ENCODE data around the gene IGFBP6.
A peak's percentile ranks its signal among the peaks of the same experiment; 100 is the strongest.

Gene IGFBP6

DNA sequence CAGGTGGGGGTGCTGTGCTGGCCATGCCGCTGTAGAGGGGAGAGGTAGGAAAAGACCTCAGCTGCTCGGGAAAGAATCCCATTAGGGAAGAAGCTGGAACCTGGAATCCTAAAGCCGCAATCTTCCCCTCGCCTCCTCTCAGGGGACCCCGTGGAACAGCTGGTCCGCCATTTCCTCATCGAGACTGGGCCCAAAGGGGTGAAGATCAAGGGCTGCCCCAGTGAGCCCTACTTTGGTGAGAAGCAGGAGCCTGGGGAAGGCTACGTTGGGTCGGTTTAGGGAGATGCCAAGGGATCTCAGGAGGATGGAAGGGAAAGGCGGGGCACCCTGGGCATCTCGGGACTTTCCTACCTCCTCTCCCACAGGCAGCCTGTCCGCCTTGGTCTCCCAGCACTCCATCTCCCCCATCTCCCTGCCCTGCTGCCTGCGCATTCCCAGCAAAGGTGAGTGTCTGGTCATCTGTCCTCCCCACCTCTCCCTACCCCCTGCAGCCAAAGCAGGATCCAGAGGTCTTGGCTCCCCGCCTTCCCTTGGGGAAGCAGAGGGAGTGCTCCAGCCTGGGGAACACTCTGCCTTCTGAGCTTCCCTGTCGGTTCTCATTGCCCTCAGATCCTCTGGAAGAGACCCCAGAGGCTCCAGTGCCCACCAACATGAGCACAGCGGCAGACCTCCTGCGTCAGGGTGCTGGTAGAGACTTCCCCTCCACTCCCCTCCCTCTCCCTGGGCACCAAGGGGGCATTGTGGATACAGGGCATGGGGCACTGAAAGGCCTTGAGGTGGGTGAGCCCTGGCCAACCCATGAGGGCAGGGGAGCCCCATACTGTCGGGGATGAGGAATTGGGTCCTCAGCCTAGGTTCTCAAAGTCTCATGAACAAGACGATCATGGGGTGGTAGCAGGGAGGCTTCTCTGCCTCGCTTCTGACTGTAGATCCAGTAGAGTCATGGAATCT, 35.2 kb upstream of the IGFBP6 start:
- H3K9me3 ChIP-seq (replicated peaks; ENCODE audit: low read length) = no peaks in the 10 kb centered on the region

DNA sequence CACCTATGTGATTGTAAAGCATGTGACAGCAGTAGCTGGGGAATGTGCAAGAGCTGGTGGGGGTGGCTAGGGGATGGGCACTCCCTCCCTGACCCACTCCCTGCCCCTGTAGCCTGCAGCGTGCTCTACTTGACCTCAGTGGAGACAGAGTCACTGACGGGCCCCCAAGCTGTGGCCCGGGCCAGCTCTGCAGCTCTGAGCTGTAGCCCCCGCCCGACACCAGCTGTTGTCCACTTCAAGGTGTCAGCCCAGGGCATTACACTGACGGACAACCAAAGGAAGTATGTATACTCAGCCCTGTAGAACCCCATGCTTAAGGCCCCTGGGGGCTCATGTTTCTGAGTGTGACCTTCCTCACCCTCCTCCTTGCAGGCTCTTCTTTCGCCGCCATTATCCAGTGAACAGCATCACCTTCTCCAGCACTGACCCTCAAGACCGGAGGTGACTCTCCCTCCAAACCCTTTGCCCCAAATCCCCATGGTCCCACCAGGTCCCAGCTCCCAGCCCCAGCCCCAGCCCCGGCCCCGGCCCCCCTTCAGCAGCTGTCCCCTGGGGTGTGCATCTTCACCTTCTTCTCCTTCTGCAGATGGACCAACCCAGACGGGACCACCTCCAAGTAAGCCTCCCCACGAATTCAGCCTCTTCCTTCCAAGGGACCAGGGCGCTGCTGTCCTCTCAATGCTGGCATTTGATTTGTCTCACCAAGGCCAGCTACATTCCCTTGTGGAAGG, 34.3 kb upstream of the IGFBP6 start:
- peaks cover 82% of the 10 kb centered on the region for H3K36me3 ChIP-seq (ENCODE audit: insufficient read depth, low read length)

More for the DNA sequence above, 35.2 kb upstream of the IGFBP6 start:
- Histone ChIP-seq H3K4me2 (ENCODE audit: low read length) (no peak overlapping the region), H3K4me1 (ENCODE audit: control insufficient read depth, insufficient read depth, low read length) (peaks cover 50% of the 10 kb centered on the region), H3K9ac (ENCODE audit: low read depth, low read length) (peak overlapping the region; percentile 14), H3K4me3 (ENCODE audit: low read length) (no peak overlapping the region), H3K27me3 (ENCODE audit: control insufficient read depth, insufficient read depth, low read length) (no peaks in the 10 kb centered on the region), H3K36me3 (ENCODE audit: insufficient read depth, low read length) (peaks cover 87% of the 10 kb centered on the region)

DNA sequence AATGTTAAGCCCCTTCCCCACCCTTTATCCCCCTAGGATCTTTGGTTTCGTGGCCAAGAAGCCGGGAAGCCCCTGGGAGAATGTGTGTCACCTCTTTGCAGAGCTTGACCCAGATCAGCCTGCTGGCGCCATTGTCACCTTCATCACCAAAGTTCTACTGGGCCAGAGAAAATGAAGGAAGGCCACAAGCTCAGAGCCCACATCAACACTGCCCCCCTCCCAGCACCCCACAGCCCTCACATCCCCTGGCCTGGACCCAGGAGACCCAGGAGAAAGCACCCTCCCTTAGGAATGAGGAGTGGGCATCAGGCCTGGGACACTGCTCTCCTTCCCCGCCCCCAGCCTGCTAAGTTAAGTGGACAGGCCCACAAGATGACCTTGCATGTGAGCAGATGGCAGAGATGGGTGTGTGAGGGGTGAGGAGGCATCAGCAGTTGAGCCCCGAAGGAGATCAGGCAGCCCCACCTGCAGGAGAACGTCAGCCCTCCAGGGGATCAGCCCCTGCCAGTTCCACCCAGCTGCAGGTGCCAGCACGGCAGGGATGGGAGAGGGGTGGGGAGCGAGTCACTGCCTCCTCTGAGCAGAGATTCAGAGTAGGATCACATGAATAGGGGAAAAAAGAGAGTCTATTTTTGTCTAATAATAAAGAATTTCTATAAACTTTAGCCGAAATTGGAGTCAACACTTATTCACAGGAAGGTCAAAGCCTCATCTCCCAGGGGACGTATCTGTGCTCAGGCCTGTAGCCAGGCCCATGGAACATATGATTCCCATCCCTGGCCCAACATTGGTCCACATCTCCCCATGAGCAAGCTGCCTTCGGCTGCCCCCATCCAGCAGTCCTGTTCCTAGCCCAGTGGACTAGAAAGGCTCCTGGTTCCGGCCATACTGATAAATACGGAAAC, 33.5 kb upstream of the IGFBP6 start:
- Histone ChIP-seq H3K9me3 (replicated peaks; ENCODE audit: low read length) (no peaks in the 10 kb centered on the region), H3K27me3 (ENCODE audit: control insufficient read depth, insufficient read depth, low read length) (no peaks in the 10 kb centered on the region), H3K36me3 (ENCODE audit: insufficient read depth, low read length) (peaks cover 75% of the 10 kb centered on the region), H3K4me1 (ENCODE audit: control insufficient read depth, insufficient read depth, low read length) (peaks cover 62% of the 10 kb centered on the region), H3K4me3 (ENCODE audit: low read length) (no peak overlapping the region), H3K9ac (ENCODE audit: low read depth, low read length) (peak overlapping the region; percentile 46), H3K4me2 (ENCODE audit: low read length) (no peak overlapping the region)

More for the DNA sequence above, 34.3 kb upstream of the IGFBP6 start:
- no peaks in the 10 kb centered on the region for H3K27me3 ChIP-seq (ENCODE audit: control insufficient read depth, insufficient read depth, low read length)
- no peak overlapping the region for H3K9ac ChIP-seq (ENCODE audit: low read depth, low read length)
- H3K4me2 ChIP-seq (ENCODE audit: low read length) = no peak overlapping the region
- H3K9me3 ChIP-seq (replicated peaks; ENCODE audit: low read length) = no peaks in the 10 kb centered on the region
- H3K4me1 ChIP-seq (ENCODE audit: control insufficient read depth, insufficient read depth, low read length) = peaks cover 55% of the 10 kb centered on the region
- no peak overlapping the region for H3K4me3 ChIP-seq (ENCODE audit: low read length)

DNA sequence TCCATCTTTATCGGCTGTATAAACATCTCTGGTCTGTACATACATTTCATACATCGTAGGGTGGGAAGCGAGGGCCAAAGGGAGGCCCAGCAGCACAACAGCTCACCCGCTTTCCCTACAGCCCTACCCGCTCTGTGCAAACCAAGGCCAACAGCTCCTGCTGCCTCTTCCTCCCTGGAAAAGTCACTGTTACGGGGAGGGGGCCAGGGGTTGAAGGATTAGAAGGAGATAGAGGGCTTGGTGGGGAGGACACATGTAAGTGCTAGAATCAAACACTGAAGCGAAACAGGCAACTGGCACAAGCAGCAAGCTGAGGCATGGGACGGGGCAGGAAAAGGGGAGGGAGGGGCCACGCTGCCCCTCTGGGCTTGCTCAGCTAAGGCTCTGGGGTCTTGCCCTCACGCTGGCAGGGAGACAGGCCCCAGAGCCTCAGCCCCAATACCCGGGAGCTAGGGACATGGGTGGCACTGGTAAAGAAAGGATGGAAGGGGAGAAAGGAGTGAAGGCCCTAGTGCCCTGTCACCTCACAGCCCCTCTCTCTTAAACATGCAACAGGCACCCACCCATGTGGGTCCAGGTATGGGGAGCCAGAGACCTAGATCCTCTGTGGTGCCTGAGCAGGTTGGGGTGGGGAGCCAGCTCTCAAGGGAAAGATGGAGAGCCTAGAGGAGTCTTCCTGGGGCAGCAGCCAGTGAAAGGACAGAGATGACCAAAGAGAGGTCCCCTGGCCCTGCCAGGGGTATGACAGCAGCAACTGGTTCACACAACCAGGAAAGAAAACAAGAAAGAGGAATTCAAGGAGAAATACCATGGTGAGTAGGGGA, 32.6 kb upstream of the IGFBP6 start:
- H3K4me2 ChIP-seq (ENCODE audit: low read length) = no peak overlapping the region
- H3K9ac ChIP-seq (ENCODE audit: low read depth, low read length) = peak overlapping the region; percentile 46
- peaks cover 66% of the 10 kb centered on the region for H3K36me3 ChIP-seq (ENCODE audit: insufficient read depth, low read length)
- peaks cover 62% of the 10 kb centered on the region for H3K4me1 ChIP-seq (ENCODE audit: control insufficient read depth, insufficient read depth, low read length)
- H3K9me3 ChIP-seq (replicated peaks; ENCODE audit: low read length) = no peaks in the 10 kb centered on the region
- no peak overlapping the region for H3K4me3 ChIP-seq (ENCODE audit: low read length)
- no peaks in the 10 kb centered on the region for H3K27me3 ChIP-seq (ENCODE audit: control insufficient read depth, insufficient read depth, low read length)

DNA sequence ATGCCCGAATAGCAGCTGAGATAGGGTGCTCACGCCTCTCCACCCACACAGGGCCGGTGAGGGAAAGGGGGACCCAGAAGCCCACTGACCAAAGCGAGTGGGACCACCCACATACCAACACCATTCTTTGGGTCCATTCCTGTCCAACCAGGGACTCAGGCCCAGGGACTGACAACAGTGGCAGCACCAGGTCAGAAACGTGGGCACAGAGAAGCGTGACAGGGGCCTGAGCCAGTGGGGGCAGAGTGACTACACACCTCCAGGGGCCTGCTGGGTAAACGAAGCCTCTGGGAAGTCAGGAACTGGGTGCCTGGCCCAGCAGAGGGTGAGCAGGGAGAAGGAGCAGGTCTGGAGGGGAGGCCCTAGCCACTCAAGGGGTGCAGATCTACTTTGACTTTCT, 32.0 kb upstream of the IGFBP6 start:
- no peaks in the 10 kb centered on the region for H3K9me3 ChIP-seq (replicated peaks; ENCODE audit: low read length)
- no peak overlapping the region for H3K9ac ChIP-seq (ENCODE audit: low read depth, low read length)
- H3K4me3 ChIP-seq (ENCODE audit: low read length) = no peak overlapping the region
- peaks cover 60% of the 10 kb centered on the region for H3K36me3 ChIP-seq (ENCODE audit: insufficient read depth, low read length)
- no peak overlapping the region for H3K4me2 ChIP-seq (ENCODE audit: low read length)
- peaks cover 62% of the 10 kb centered on the region for H3K4me1 ChIP-seq (ENCODE audit: control insufficient read depth, insufficient read depth, low read length)
- no peaks in the 10 kb centered on the region for H3K27me3 ChIP-seq (ENCODE audit: control insufficient read depth, insufficient read depth, low read length)

- Histone ChIP-seq H3K36me3 (ENCODE audit: insufficient read depth, low read length) (peaks cover 55% of the 10 kb centered on the region), H3K4me3 (ENCODE audit: low read length) (no peak overlapping the region), H3K4me2 (ENCODE audit: low read length) (peak overlapping the region; percentile 36), H3K9ac (ENCODE audit: low read depth, low read length) (peak overlapping the region; percentile 52), H3K4me1 (ENCODE audit: control insufficient read depth, insufficient read depth, low read length) (peaks cover 68% of the 10 kb centered on the region), H3K27me3 (ENCODE audit: control insufficient read depth, insufficient read depth, low read length) (no peaks in the 10 kb centered on the region), H3K9me3 (replicated peaks; ENCODE audit: low read length) (no peaks in the 10 kb centered on the region)
Observed at GRCh38 chr12:53065975-53066931, 31.2 kb upstream of the IGFBP6 start.

DNA sequence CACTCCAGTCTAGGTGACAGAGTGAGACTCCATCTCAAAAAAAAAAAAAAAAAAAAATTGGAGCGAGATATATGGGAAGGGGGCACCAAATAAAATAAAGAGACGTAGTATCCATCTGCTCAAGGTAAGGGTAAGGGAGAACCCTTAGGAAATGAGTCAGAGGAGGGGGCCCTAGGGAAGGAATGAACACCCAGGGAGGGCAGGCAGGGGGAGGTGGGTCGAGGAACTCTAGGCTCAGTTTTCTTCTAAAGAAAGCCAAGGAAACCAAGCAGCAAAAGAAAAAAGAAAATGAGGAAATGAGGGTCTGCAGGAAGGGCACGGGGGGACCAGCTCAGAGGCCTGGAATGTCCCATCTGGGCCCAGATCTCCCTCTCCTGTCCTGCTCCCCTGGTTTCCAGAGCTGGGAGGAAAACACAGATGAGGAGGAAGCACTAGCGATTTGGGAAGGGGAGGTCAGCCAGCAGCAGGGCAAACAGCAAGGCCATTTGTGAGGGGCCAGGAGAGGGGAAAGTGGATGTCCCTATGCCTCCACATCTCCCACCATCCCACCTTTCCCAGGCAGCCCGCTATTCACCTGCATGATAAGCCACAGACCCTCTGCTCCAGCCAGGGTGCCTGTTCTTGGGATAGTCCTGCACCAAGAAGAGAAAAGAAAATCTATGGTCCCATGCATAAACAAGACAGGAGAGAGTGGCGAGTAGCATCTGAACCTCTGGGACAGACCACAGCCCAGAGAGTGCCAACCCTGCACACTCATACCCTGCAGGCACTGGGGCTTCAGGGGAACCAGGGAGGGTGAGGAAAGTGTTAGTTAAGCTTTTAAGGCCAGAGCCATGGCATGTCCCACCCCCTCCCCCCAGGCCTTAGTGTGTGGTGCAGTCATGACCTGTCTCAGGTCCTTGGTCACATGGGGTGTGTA, 30.1 kb upstream of the IGFBP6 start:
- H3K4me2 ChIP-seq (ENCODE audit: low read length) = no peak overlapping the region
- H3K27me3 ChIP-seq (ENCODE audit: control insufficient read depth, insufficient read depth, low read length) = no peaks in the 10 kb centered on the region
- H3K36me3 ChIP-seq (ENCODE audit: insufficient read depth, low read length) = peaks cover 52% of the 10 kb centered on the region
- H3K4me1 ChIP-seq (ENCODE audit: control insufficient read depth, insufficient read depth, low read length) = peaks cover 69% of the 10 kb centered on the region
- H3K9me3 ChIP-seq (replicated peaks; ENCODE audit: low read length) = no peaks in the 10 kb centered on the region
- H3K4me3 ChIP-seq (ENCODE audit: low read length) = no peak overlapping the region
- no peak overlapping the region for H3K9ac ChIP-seq (ENCODE audit: low read depth, low read length)

DNA sequence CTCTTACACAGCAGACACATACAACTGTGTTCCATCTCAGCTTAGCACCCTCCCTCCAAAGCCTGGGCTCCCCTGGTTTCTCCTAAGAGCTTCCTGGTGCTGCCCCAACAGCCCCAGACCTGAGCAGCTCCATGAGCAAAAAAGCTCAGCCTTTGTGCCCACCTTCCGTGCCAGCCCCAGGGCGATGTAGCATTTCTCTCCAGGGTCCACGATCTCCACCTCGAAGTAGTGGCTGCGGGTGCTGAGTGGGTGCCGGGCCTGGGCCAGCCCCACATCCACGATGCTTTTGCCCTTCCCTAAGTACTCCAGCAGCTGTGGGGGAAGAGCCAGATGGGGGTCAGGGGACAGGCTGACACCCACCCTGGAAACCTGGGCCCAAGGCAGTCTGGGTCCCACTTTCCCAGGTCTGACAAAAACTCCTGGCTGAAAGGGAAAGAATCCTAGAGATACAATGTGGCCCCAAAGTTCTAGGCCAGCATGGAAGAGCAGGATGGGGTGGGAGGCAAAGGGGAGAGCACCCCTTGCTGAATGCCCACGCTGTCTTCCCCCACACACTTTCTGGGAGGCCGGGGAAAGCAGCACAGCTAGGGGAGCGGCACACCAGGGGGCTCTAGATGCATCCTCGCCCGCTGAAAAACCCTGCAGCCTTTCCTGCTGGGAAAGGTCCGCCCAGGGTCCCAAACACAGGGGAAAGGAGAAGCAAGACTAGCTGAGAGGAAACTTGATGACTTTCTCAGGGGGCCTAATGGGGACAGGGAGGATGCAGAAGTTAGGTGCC, 29.3 kb upstream of the IGFBP6 start:
- Histone ChIP-seq H3K36me3 (ENCODE audit: insufficient read depth, low read length) (peaks cover 47% of the 10 kb centered on the region), H3K9ac (ENCODE audit: low read depth, low read length) (no peak overlapping the region), H3K4me1 (ENCODE audit: control insufficient read depth, insufficient read depth, low read length) (peaks cover 64% of the 10 kb centered on the region)

More for the DNA sequence above, 29.3 kb upstream of the IGFBP6 start:
- Histone ChIP-seq H3K4me3 (ENCODE audit: low read length) (no peak overlapping the region), H3K27me3 (ENCODE audit: control insufficient read depth, insufficient read depth, low read length) (no peaks in the 10 kb centered on the region), H3K9me3 (replicated peaks; ENCODE audit: low read length) (no peaks in the 10 kb centered on the region), H3K4me2 (ENCODE audit: low read length) (no peak overlapping the region)
